Measurements from ENCODE around the gene MINK1. TPM values are rescaled to one million over a fixed set of nuclear protein-coding genes. Genes with fewer than 3 reads are reported as not detected.
"Not testable (repeated sequence)": the region's sequence is repeated elsewhere in the genome, so short reads cannot be mapped to it uniquely, and the experiment has no call there.

The MINK1 gene
- polyA plus RNA-seq, 3 donors, result 51.6 to 60.6 (median 52.2) TPM

DNA sequence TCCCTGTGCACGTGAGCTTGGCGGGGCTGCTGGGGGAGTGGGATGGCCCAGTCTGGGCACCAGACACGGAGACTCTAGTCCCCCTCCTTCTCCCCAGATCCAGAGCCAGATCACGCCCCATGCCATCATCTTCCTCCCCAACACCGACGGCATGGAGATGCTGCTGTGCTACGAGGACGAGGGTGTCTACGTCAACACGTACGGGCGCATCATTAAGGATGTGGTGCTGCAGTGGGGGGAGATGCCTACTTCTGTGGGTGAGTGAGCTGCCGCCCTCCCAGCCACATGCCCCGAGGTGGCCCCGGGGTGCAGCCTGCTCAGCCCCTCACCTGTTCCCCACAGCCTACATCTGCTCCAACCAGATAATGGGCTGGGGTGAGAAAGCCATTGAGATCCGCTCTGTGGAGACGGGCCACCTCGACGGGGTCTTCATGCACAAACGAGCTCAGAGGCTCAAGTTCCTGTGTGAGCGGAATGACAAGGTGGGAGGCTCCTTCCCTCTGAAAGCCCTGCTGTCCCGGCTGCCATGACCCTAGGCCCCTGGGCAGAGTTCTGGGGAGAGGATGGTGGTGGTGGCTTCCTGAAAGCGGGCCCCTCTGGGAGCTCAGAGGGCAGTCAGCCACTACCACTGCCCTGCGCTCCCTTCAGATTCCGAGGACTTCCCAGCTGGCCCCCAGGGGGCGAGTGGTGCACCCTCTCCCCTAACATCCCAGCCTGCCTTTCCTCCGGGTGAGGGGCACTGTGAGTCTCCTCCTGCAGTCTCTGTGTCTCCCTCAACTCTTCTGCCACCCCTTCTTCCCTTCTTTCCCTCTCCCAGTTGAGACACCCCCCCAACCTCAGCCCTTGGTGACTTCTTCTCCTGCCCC lies 63.4 kb downstream of the MINK1 start:
- no peak for DNase-seq (ENCODE audit: low read depth in 3 of 3, low spot score in 2 of 3)

DNA sequence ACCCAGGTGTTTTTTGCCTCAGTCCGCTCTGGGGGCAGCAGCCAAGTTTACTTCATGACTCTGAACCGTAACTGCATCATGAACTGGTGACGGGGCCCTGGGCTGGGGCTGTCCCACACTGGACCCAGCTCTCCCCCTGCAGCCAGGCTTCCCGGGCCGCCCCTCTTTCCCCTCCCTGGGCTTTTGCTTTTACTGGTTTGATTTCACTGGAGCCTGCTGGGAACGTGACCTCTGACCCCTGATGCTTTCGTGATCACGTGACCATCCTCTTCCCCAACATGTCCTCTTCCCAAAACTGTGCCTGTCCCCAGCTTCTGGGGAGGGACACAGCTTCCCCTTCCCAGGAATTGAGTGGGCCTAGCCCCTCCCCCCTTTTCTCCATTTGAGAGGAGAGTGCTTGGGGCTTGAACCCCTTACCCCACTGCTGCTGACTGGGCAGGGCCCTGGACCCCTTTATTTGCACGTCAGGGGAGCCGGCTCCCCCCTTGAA lies 64.1 kb downstream of the MINK1 start:
- DNase-seq (ENCODE audit: low read depth in 3 of 3, low spot score in 2 of 3), result no peak

GRCh38 chr17:4897785-4898184 lies 64.6 kb downstream of the MINK1 start:
- DNase-seq (ENCODE audit: low read depth in 3 of 3, low spot score in 2 of 3), result no peak

DNA sequence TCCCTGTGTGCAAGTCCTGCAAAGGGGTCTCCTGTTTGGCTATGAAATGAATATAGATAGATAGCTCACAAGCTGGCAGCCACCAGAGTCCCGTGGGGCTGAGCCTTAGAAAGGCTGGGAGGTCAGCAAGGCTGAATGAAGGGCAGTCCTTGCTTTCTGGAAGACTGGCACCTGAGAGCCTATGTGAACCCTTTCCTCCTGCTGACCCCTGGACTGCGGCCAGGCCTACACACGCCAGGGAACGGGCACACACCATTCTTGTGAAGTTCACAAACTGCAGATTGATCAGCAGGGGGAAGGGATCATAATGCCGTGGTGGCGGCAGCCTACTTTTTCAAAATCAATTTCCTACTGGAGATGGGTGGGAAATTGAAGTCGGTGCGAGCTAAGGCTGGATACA lies 65.2 kb downstream of the MINK1 start:
- DNase-seq (ENCODE audit: low read depth in 3 of 3, low spot score in 2 of 3), result no peak

GRCh38 chr17:4898927-4899326 lies 65.8 kb downstream of the MINK1 start:
- no peak for DNase-seq (ENCODE audit: low read depth in 3 of 3, low spot score in 2 of 3)

- no peak for DNase-seq (ENCODE audit: low read depth in 3 of 3, low spot score in 2 of 3)
These were observed 66.4 kb downstream of the MINK1 start, which contains the start of gene C17orf107 for GRCh38 chr17:4899341-4900230. C17orf107 (plus strand) TSS chr17:4899536; CDS start chr17:4899763, 227 bp downstream.

GRCh38 chr17:4900231-4901107 lies 67.3 kb downstream of the MINK1 start:
- DNase-seq (ENCODE audit: low read depth in 3 of 3, low spot score in 2 of 3), result no peak

DNA sequence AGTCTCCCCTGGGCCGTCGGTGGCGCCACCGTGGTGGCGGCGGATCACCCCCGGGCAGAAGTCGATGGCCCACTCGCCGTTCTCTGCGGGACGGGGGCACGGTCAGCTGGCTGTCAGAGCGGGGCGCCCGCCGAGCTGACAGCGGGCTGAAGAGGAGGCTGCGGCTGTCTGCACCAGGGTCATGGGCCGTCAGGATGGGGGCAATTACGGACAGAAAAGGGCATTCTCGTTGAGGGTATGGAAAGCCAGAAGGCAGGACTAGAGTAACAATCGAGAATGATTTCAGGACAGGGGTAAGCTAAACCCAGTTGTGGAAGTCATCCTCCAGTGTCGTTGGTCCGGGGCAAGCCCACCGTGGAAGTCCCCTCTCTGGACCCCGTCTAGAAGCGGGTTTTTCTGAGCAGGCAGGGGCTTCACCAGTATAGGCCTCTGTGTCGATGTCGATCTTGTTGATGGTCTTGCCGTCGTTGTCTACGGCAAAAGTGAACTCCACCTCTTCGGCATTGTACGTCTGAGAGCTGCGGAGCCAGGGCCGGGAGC lies 68.0 kb downstream of the MINK1 start:
- DNase-seq (ENCODE audit: low read depth in 3 of 3, low spot score in 2 of 3), result no peak

GRCh38 chr17:4901648-4902344 lies 68.7 kb downstream of the MINK1 start:
- no peak for DNase-seq (ENCODE audit: low read depth in 3 of 3, low spot score in 2 of 3)

DNA sequence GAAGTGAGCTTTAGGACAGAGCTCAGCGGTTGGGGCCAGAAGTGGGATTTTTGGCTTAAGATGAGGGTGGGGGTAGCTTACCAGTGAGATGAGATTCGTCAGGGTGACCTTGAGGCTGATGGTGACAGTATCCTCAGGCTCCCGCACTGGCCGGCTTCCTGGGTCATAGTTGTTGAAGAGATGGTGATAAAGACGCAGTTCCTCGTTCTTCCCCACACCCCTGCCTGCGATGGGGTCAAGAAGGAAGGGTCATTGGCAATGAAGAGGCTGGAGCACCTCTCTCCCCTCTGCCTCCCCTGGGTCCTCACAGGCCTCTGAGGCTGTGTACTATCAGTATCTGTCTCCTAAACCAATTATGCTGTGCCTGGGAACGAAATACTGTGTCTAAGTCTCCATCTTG lies 69.4 kb downstream of the MINK1 start:
- DNase-seq (ENCODE audit: low read depth in 3 of 3, low spot score in 2 of 3), result no peak

- peak in 2 of 3 donors; percentile 74 to 77 for DNase-seq (ENCODE audit: low read depth in 3 of 3, low spot score in 2 of 3)
These were observed 70.1 kb downstream of the MINK1 start, which contains the start of gene CHRNE for GRCh38 chr17:4903051-4903818. CHRNE (minus strand) TSS chr17:4903098; CDS start chr17:4903063, 35 bp downstream.

GRCh38 chr17:4906642-4907041 lies 73.5 kb downstream of the MINK1 start:
- DNase-seq (ENCODE audit: low read depth in 3 of 3, low spot score in 2 of 3), result not testable (repeated sequence)

DNA sequence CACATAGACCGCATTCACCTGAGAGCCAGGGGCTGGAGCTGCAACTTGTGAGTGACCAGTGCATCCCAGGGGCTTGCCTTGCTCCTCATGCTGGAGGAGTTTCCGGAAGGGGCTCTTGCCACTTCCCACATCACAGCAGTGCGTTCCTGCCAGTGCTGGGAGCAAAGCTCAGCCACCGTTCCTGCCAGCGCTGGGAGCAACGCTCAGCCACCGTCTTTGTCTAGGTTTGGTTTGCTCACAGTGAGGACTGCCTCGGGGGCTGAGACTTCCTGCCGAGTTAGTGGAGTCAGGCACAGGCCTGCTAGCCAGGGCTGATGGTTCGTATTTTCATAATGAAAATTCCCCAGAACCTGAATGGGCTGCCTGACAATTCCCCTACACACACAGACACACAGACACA lies 75.2 kb downstream of the MINK1 start:
- no peak for DNase-seq (ENCODE audit: low read depth in 3 of 3, low spot score in 2 of 3)

- DNase-seq (ENCODE audit: low read depth in 3 of 3, low spot score in 2 of 3), result peak in 2 of 3 donors; percentile 69 to 78
These were observed 75.8 kb downstream of the MINK1 start for GRCh38 chr17:4908711-4909496.

DNA sequence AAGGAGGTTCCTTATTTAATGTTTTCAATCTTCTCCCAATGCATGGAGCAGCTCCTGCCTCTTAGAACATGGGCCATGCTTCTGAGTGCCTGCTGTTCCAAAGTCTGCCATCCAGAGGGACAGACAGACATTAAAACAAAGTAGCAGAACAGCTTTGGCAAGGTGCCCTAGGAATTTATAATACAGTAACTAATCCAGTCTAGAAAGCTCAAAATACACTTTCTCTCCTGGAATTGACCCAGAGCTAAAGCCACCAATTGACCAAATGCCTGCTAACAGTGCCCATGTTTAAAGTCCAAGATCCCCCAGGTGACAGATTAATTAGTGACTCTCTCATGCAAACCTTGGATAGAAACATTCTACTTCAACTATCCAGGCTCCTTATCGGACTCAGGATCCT lies 80.9 kb downstream of the MINK1 start:
- DNase-seq (ENCODE audit: low read depth in 3 of 3, low spot score in 2 of 3), result no peak

- not testable (repeated sequence) for DNase-seq (ENCODE audit: low read depth in 3 of 3, low spot score in 2 of 3)
These were observed 81.4 kb downstream of the MINK1 start for GRCh38 chr17:4914551-4914950.

- no peak for DNase-seq (ENCODE audit: low read depth in 3 of 3, low spot score in 2 of 3)
These were observed 86.4 kb downstream of the MINK1 start for GRCh38 chr17:4919511-4920047.

Measured in right renal cortex interstitium (tissue), 3 donors.